Esophagus muscularis mucosa (tissue), 4 donors: Measurements from ENCODE around the gene PURA. TPM values are rescaled to one million over a fixed set of nuclear protein-coding genes. Genes with fewer than 3 reads are reported as not detected.
A peak's percentile ranks its signal among the peaks of the same experiment; 100 is the strongest.
"Not testable (repeated sequence)": the region's sequence is repeated elsewhere in the genome, so short reads cannot be mapped to it uniquely, and the experiment has no call there.

Experiments used
- DNase-seq: peaks from one replicate; pipeline ENCODE4 v3.0.0-alpha.2; 2017; ENCODE audit errors: extremely low spot score
- H3K27ac ChIP-seq, 4 donors: fragments of 200-600 bp; sonication (generic); replicated peaks in 1 of 4; 1 replicate in 3 of 4; 2 replicates in 1 of 4; pipeline ENCODE4 v1.5.1; 2016 to 2019; ENCODE audit warnings: mild to moderate bottlenecking in 1 of 4
- H3K27me3 ChIP-seq, 4 donors: fragments of 200-600 bp; sonication (generic); one replicate each; pipeline versions ENCODE4 v1.5.1 to v1.6.0; 2016 to 2019
- H3K36me3 ChIP-seq, 4 donors: fragments of 200-600 bp; sonication (generic); one replicate each; pipeline ENCODE4 v1.5.1; 2016 to 2019
- H3K4me1 ChIP-seq, 4 donors: fragments of 200-600 bp; sonication (generic); one replicate each; pipeline ENCODE4 v1.5.1; 2016 to 2019
- H3K4me3 ChIP-seq, 4 donors: fragments of 200-600 bp; sonication (generic); 1 replicate in 2 of 4; 2 replicates in 2 of 4; pipeline ENCODE4 v1.5.1; 2016 to 2019; ENCODE audit warnings: mild to moderate bottlenecking in 4 of 4, moderate library complexity in 1 of 4
- H3K9me3 ChIP-seq, 4 donors: fragments of 200-600 bp; sonication (generic); 1 replicate in 3 of 4; 2 replicates in 1 of 4; pipeline ENCODE4 v1.5.1; 2016 to 2019
- CTCF ChIP-seq, 3 experiments: fragments of 200-600 bp in 2 of 3; fragments of 450-650 bp in 1 of 3; sonication (generic) in 2 of 3; IDR thresholded peaks; one replicate each; pipeline ENCODE4 v1.5.1; 2017 to 2019; ENCODE audit warnings: antibody characterized with exemption in 3 of 3, mild to moderate bottlenecking in 2 of 3, moderate library complexity in 1 of 3
- EP300 ChIP-seq: sonication (generic); formaldehyde crosslinking; IDR thresholded peaks from one replicate; pipeline ENCODE4 v1.6.1; 2017; ENCODE audit warnings: antibody characterized with exemption
- POLR2A ChIP-seq: fragments of 450-650 bp; IDR thresholded peaks from one replicate; pipeline ENCODE4 v1.6.1; 2017; ENCODE audit warnings: antibody characterized with exemption, moderate library complexity, mild to moderate bottlenecking, low read depth
- POLR2AphosphoS5 ChIP-seq, 2 donors: sonication (generic); formaldehyde crosslinking; IDR thresholded peaks; one replicate each; pipeline ENCODE4 v1.6.1; 2017; ENCODE audit warnings: antibody characterized with exemption in 2 of 2
- WGBS: methylation state at CpG from one replicate; pipeline ENCODE4 v1.1.5; 2018; 5-methylcytosine and 5-hydroxymethylcytosine counted together
- intact Hi-C: fragments of 100-400 bp; cut with DNase I; formaldehyde crosslinking; loops from one replicate; pipeline ENCODE4 v1.15.1; 2023
- total RNA-seq, 4 donors: library from RNA; depleted of rRNA; stranded (reverse); fragments of >200 nt; gene quantifications; one replicate each; pipeline versions ENCODE4 v1.1.0 to v1.2.1, GENCODE V29; 2016

Gene PURA
- total RNA-seq, 4 donors from 2014 or later: 31.8 to 46.5 (median 43.5) TPM

GRCh38 chr5:140153255-140153654, 39.3 kb downstream of the PURA start:
- peaks cover 11 to 31% (median 20%) of the 10 kb centered on the region in 4 donors for H3K4me1 ChIP-seq
- TF ChIP-seq CTCF (IDR thresholded peaks at IDR 0.05): no peak
- TF ChIP-seq EP300: no peak
- TF ChIP-seq POLR2AphosphoS5 (IDR thresholded peaks at IDR 0.05): no peak
- TF ChIP-seq POLR2A: no peak
- intact Hi-C loops: loop anchor here (10.0 kb wide), 1 partner anchor 368 kb away; no protein-coding TSS in a partner anchor
- 50% methylated on average over 6 of the region's 7 CpGs for WGBS
- no peak overlapping the region for H3K4me3 ChIP-seq
- DNase-seq: no peak
- no peaks in the 10 kb centered on the region for H3K9me3 ChIP-seq
- no peaks in the 10 kb centered on the region for H3K27me3 ChIP-seq
- H3K36me3 ChIP-seq: no peaks in the 10 kb centered on the region
- H3K27ac ChIP-seq: no peak overlapping the region

- no peak for DNase-seq
- intact Hi-C loops: loop anchor here (10.0 kb wide), 1 partner anchor 369 kb away; no protein-coding TSS in a partner anchor
- Histone ChIP-seq H3K36me3 (no peaks in the 10 kb centered on the region), H3K4me3 (no peak overlapping the region), H3K4me1 (peaks cover 11 to 31% (median 20%) of the 10 kb centered on the region in 4 donors), H3K9me3 (no peaks in the 10 kb centered on the region), H3K27me3 (no peaks in the 10 kb centered on the region), H3K27ac (no peak overlapping the region)
- no peak for TF ChIP-seq CTCF (IDR thresholded peaks at IDR 0.05)
- TF ChIP-seq POLR2AphosphoS5 (IDR thresholded peaks at IDR 0.05): no peak
- TF ChIP-seq EP300: no peak
- TF ChIP-seq POLR2A: no peak
- 67% methylated on average over 7 of the region's 8 CpGs for WGBS
Observed at GRCh38 chr5:140153905-140154304, 40.0 kb downstream of the PURA start.

GRCh38 chr5:140154710-140155381, 40.9 kb downstream of the PURA start:
- H3K4me1 ChIP-seq: peaks cover 11 to 31% (median 20%) of the 10 kb centered on the region in 4 donors
- DNase-seq, H3K36me3 ChIP-seq, H3K27me3 ChIP-seq, H3K27ac ChIP-seq, H3K4me3 ChIP-seq, H3K9me3 ChIP-seq: not testable (repeated sequence)
- 88% methylated on average over 21 of the region's 21 CpGs for WGBS
- intact Hi-C loops: loop anchor here (10.0 kb wide), 1 partner anchor 370 kb away; no protein-coding TSS in a partner anchor

- intact Hi-C loops: loop anchor here (10.0 kb wide), 1 partner anchor 372 kb away; no protein-coding TSS in a partner anchor
- H3K36me3 ChIP-seq: no peaks in the 10 kb centered on the region
- H3K4me3 ChIP-seq: peak overlapping the region; percentile 46 to 60 (median 49)
- peak overlapping the region; percentile 10 to 67 (median 50) for H3K27ac ChIP-seq
- TF ChIP-seq POLR2A (no peak), POLR2AphosphoS5 (IDR thresholded peaks at IDR 0.05) (peak in 1 of 2 donors; percentile 66), CTCF (IDR thresholded peaks at IDR 0.05) (peak; percentile 93 to 98 (median 94)), EP300 (no peak)
- 3% methylated on average over 13 of the region's 30 CpGs for WGBS
- no peaks in the 10 kb centered on the region for H3K27me3 ChIP-seq
- peaks cover 11 to 31% (median 20%) of the 10 kb centered on the region in 4 donors for H3K4me1 ChIP-seq
- DNase-seq: peak; percentile 97
- no peaks in the 10 kb centered on the region for H3K9me3 ChIP-seq
Observed at GRCh38 chr5:140157032-140157781, 43.3 kb downstream of the PURA start.
